GM06990 (cell line): ENCODE measurements around the gene CRISP3.

Source experiments
- DNase-seq: peaks from one replicate; pipeline ENCODE4 v3.0.0-alpha.2; 2011; ENCODE audit not compliant: insufficient read length; ENCODE audit errors: extremely low read depth
- H3K27me3 ChIP-seq: replicated peaks from 2 replicates; pipeline ENCODE4 v1.6.0; 2011; ENCODE audit warnings: low read length; ENCODE audit not compliant: control insufficient read depth, insufficient read depth
- H3K36me3 ChIP-seq: 2 replicates; pipeline ENCODE4 v1.5.1; 2011; ENCODE audit warnings: low read length; ENCODE audit not compliant: control insufficient read depth, insufficient read depth
- H3K4me3 ChIP-seq: replicated peaks from 2 replicates; pipeline ENCODE4 v1.5.1; 2011; ENCODE audit warnings: low read depth, mild to moderate bottlenecking, control low read depth, low read length
- CTCF ChIP-seq: IDR thresholded peaks from 2 replicates; pipeline ENCODE4 v1.5.1; 2011; ENCODE audit warnings: low read length, control low read depth, mild to moderate bottlenecking, inconsistent platforms; ENCODE audit not compliant: insufficient read depth, poor library complexity, severe bottlenecking

Gene CRISP3

GRCh38 chr6:49721297-49721696, 22.9 kb downstream of the CRISP3 start:
- DNase-seq = no peak
- Histone ChIP-seq H3K27me3 (no peaks in the 10 kb centered on the region), H3K36me3 (no peaks in the 10 kb centered on the region), H3K4me3 (no peak overlapping the region)
- no peak for TF ChIP-seq CTCF

DNA sequence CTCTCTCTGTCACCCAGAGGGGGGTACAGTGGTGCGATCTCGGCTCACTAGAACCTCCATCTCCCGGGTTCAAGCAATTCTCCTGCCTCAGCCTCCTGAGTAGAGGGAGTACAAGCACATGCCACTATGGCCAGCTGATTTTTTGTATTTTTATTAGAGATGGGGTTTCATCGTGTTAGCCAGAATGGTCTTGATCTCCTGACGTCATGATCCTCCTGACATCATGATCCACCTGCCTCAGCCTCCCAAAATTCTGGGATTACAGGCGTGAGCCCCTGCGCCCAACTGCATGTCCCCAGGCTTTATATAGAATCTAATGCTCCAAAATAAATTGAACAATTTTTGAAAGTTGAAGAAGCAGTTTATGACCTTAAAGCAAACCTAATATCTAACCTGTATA, 23.8 kb downstream of the CRISP3 start:
- no peak for DNase-seq
- no peak for TF ChIP-seq CTCF
- Histone ChIP-seq H3K4me3 (no peak overlapping the region), H3K27me3 (no peaks in the 10 kb centered on the region), H3K36me3 (no peaks in the 10 kb centered on the region)

- no peak for TF ChIP-seq CTCF
- no peaks in the 10 kb centered on the region for H3K27me3 ChIP-seq
- no peak within 1 kb of the TSS for H3K4me3 ChIP-seq
- no peak for DNase-seq
- no peaks in the 10 kb centered on the region for H3K36me3 ChIP-seq
Observed at GRCh38 chr6:49713346-49713745, 30.8 kb downstream of the CRISP3 start, which contains the start of gene CRISP2. Gene CRISP2 (minus strand): TSS chr6:49713543. CDS start chr6:49709196, 4,347 bp downstream.

DNA sequence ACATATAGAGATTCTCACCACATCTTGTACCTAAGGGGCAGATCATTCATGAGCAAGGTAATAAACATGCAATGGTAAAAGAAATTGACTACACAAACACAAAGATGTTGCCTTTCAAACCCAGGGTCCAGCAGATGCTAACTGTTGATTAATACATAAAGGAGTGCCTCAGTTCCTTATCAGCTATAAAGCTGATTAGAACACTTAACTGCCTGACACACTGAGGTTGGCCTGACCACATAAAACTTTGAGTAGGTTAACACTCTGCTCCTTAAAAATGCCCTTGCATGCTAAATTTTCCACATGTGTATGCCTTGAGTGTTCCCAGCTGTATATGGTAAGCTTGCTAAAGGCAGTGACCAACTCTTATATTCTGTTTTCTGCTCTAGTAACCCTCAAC, 45.7 kb downstream of the CRISP3 start:
- H3K36me3 ChIP-seq = no peaks in the 10 kb centered on the region
- no peak overlapping the region for H3K4me3 ChIP-seq
- no peak for DNase-seq
- H3K27me3 ChIP-seq = no peaks in the 10 kb centered on the region
- no peak for TF ChIP-seq CTCF

DNA sequence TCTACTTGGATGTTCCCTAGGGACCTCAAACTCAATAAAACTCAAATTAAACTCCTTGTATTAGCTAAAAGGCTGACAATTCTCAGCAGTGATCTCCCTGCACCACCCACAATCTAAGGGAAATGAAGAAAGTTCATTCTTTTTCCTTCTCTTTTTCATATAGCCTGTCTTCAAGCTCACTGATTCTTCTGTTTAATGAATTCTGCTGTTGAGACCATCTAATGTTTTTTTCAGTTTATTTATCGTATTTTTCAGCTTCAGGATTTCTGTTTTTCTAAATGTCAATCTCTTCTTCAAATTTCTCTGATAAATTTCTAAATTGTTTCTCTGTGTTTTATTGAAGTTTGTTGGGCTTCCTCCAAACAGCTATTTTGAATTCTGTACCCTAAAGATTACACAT, 50.7 kb downstream of the CRISP3 start:
- Histone ChIP-seq H3K27me3 (no peaks in the 10 kb centered on the region), H3K4me3 (no peak overlapping the region), H3K36me3 (no peaks in the 10 kb centered on the region)
- DNase-seq = no peak
- no peak for TF ChIP-seq CTCF

- no peak for TF ChIP-seq CTCF
- no peak overlapping the region for H3K4me3 ChIP-seq
- H3K27me3 ChIP-seq = no peaks in the 10 kb centered on the region
- H3K36me3 ChIP-seq = no peaks in the 10 kb centered on the region
- no peak for DNase-seq
Observed at GRCh38 chr6:49692534-49692933, 51.7 kb downstream of the CRISP3 start.
